Thoracic aorta (tissue), 2 donors: ENCODE data around the gene CSF2RB. TPM values are rescaled to one million over a fixed set of nuclear protein-coding genes. Genes with fewer than 3 reads are reported as not detected.

Experiments used
- ATAC-seq: fragments of 150-250 bp; one replicate; pipeline ENCODE4 v1.8.0; 2017; ENCODE audit warnings: low read depth; ENCODE audit not compliant: insufficient number of reproducible peaks, low FRiP score
- DNase-seq: peaks from one replicate; pipeline ENCODE4 v3.0.0-alpha.2; 2020; ENCODE audit warnings: low spot score
- H3K27ac ChIP-seq, 2 donors: fragments of 200-600 bp; sonication (generic); 1 replicate in 1 of 2; 2 replicates in 1 of 2; pipeline ENCODE4 v1.5.1; 2016; ENCODE audit warnings: mild to moderate bottlenecking in 2 of 2, moderate library complexity in 2 of 2
- H3K27me3 ChIP-seq: fragments of 200-600 bp; sonication (generic); replicated peaks from 2 replicates; pipeline ENCODE4 v1.6.0; 2016; ENCODE audit warnings: mild to moderate bottlenecking; ENCODE audit not compliant: insufficient read depth
- H3K36me3 ChIP-seq: fragments of 200-600 bp; sonication (generic); one replicate; pipeline ENCODE4 v1.5.1; 2016
- H3K4me1 ChIP-seq, 2 donors: fragments of 200-600 bp; sonication (generic); 1 replicate in 1 of 2; 2 replicates in 1 of 2; pipeline versions ENCODE4 v1.5.1 to v1.6.0; 2016; ENCODE audit warnings: low read depth in 2 of 2, mild to moderate bottlenecking in 1 of 2; ENCODE audit not compliant: control insufficient read depth in 1 of 2
- H3K4me3 ChIP-seq: fragments of 200-600 bp; sonication (generic); 2 replicates; pipeline ENCODE4 v1.5.1; 2016; ENCODE audit warnings: mild to moderate bottlenecking
- H3K9me3 ChIP-seq: fragments of 200-600 bp; sonication (generic); 2 replicates; pipeline ENCODE4 v1.5.1; 2016
- total RNA-seq, 2 donors: library from RNA; depleted of rRNA; stranded (reverse); fragments of >200 nt; gene quantifications; one replicate each; pipeline versions ENCODE4 v1.1.0 to v1.2.3, GENCODE V29; 2016
- TF ChIP-seq, protein P1 (sequence below): fragments of 200-600 bp; sonication (generic); IDR thresholded peaks from one replicate; pipeline ENCODE4 v1.5.1; 2019; ENCODE audit warnings: antibody characterized with exemption

The CSF2RB gene
- total RNA-seq, 2 donors from 2014 or later = 13.0 to 21.4 TPM

DNA sequence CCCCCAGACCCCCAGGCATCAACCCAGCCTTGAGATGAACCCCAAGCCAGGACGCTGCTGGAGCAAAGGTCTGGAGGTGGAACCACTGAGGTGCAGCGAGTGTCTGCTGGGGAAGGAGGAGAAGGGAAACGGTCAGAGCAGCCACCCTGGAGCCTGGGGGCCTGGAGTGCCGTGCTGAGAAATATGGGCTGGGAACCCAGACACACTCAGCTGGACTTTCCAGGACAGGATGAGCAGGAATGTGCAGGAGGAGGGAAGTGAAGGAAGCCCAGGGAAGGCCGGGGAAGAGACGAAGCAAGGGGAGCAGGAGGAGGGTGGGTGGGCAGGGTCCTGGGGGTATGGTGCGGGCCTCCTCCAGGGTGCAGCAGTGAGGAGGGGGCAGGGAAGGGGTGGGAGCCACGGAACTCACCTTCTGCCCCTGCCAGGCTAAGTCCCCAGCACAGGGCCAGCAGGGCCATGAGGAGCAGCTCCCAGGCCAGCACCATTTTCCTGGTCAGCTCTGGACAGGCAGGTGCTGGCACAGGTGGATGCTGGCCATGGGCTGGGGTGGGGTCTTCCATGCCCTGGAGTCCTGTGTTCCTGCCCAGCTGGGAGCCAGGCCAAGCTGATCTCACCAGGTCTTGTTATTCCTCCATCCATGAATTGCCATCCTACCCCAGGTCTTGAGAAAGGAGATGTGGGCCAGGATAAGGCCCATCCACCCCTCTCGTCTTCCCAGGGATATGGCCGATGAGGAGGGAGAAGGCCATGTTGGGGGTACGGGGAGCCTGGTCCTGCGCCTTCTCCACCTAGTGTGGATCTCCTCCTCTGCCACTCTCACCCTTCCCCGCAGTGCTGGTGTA is 40.0 kb downstream of the CSF2RB start:
- TF ChIP-seq, protein P1, sequence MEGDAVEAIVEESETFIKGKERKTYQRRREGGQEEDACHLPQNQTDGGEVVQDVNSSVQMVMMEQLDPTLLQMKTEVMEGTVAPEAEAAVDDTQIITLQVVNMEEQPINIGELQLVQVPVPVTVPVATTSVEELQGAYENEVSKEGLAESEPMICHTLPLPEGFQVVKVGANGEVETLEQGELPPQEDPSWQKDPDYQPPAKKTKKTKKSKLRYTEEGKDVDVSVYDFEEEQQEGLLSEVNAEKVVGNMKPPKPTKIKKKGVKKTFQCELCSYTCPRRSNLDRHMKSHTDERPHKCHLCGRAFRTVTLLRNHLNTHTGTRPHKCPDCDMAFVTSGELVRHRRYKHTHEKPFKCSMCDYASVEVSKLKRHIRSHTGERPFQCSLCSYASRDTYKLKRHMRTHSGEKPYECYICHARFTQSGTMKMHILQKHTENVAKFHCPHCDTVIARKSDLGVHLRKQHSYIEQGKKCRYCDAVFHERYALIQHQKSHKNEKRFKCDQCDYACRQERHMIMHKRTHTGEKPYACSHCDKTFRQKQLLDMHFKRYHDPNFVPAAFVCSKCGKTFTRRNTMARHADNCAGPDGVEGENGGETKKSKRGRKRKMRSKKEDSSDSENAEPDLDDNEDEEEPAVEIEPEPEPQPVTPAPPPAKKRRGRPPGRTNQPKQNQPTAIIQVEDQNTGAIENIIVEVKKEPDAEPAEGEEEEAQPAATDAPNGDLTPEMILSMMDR = no peak
- ATAC-seq (no peak), DNase-seq (no peak)
- H3K27ac ChIP-seq = no peak overlapping the region
- no peaks in the 10 kb centered on the region for H3K9me3 ChIP-seq
- H3K36me3 ChIP-seq = no peaks in the 10 kb centered on the region
- no peaks in the 10 kb centered on the region for H3K27me3 ChIP-seq
- no peak overlapping the region for H3K4me3 ChIP-seq
- no peaks in the 10 kb centered on the region for H3K4me1 ChIP-seq

- DNase-seq (no peak), ATAC-seq (no peak)
- H3K27me3 ChIP-seq = no peaks in the 10 kb centered on the region
- H3K4me1 ChIP-seq = no peaks in the 10 kb centered on the region
- TF ChIP-seq, protein P1 = no peak
- H3K4me3 ChIP-seq = no peak overlapping the region
- no peaks in the 10 kb centered on the region for H3K9me3 ChIP-seq
- no peaks in the 10 kb centered on the region for H3K36me3 ChIP-seq
- no peak overlapping the region for H3K27ac ChIP-seq
Measured at GRCh38 chr22:36954251-36955014, 41.0 kb downstream of the CSF2RB start.

DNA sequence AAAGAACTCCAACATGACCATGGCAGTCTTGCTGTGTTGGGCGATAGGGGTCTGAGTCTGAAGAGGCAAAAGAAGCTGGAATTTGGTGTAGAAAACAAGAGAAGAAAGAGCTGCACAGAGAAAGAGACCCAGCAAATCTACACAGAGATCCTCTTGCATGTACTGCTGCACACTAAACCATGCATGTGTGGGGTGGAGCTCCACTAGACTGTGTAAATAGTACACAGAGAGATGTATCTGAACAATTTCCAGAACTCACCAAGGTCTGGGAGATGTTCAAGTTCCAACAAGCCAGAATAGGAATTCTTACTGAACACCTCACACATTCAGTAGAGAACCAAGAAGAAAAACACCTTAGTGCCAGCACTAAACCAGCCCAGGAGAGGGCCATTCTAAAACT is 42.3 kb downstream of the CSF2RB start:
- Histone ChIP-seq H3K4me1 (no peaks in the 10 kb centered on the region), H3K27ac (no peak overlapping the region), H3K9me3 (no peaks in the 10 kb centered on the region), H3K4me3 (no peak overlapping the region), H3K27me3 (no peaks in the 10 kb centered on the region), H3K36me3 (no peaks in the 10 kb centered on the region)
- TF ChIP-seq, protein P1 = no peak
- ATAC-seq = no peak
- no peak for DNase-seq

DNA sequence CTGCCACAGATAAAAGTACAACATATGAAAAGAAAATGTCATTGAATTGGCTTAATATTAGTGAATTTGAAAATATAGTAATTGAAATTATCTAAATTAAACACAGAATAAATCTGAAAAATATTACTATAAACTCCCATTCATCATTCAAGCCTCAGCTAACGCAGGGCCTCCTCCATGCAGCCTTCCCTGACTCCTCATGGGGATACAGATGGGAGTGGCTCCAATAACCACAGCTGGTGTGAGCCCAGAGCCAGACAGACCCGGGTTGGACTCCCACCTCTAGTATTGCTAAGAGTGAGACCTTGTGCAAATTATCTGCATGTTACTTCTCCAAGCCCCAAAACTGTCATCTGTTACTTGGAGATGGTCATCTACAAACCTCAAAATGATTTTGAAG is 44.9 kb downstream of the CSF2RB start:
- Histone ChIP-seq H3K27ac (no peak overlapping the region), H3K4me1 (no peaks in the 10 kb centered on the region), H3K27me3 (no peaks in the 10 kb centered on the region), H3K9me3 (no peaks in the 10 kb centered on the region), H3K4me3 (no peak overlapping the region), H3K36me3 (no peaks in the 10 kb centered on the region)
- TF ChIP-seq, protein P1 = no peak
- no peak for DNase-seq
- no peak for ATAC-seq

DNA sequence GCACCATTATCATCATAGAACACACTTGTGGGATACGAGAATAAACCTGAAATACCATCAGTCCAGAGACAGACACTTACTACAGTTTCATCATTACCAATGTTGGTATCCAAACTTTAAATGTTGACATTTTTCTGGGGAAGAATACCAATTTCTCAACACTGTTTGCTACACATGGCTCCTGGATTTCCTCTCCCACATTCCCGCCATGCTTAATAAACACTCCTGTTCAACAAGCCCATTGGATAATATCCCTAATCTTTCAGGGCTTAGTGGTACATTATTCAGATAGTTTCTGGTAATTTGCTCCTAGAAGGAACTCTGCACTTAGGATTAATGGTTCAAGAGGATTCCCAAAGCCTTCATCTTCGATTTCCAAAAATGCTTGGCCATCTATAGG is 48.2 kb downstream of the CSF2RB start:
- H3K27me3 ChIP-seq = no peaks in the 10 kb centered on the region
- no peaks in the 10 kb centered on the region for H3K9me3 ChIP-seq
- ATAC-seq (no peak), DNase-seq (no peak)
- no peak overlapping the region for H3K4me3 ChIP-seq
- no peaks in the 10 kb centered on the region for H3K4me1 ChIP-seq
- no peak overlapping the region for H3K27ac ChIP-seq
- TF ChIP-seq, protein P1 = no peak
- H3K36me3 ChIP-seq = no peaks in the 10 kb centered on the region
